Anterior cingulate cortex (tissue), 58 donors: ENCODE results near the gene SPRY4.
"Not testable (repeated sequence)": the region's sequence is repeated elsewhere in the genome, so short reads cannot be mapped to it uniquely, and the experiment has no call there.

ENCODE experiments used
- DNase-seq, 58 donors: peaks; one replicate each; lab custom pipeline; 2025; lab: John Stamatoyannopoulos, UW

The SPRY4 gene

DNA sequence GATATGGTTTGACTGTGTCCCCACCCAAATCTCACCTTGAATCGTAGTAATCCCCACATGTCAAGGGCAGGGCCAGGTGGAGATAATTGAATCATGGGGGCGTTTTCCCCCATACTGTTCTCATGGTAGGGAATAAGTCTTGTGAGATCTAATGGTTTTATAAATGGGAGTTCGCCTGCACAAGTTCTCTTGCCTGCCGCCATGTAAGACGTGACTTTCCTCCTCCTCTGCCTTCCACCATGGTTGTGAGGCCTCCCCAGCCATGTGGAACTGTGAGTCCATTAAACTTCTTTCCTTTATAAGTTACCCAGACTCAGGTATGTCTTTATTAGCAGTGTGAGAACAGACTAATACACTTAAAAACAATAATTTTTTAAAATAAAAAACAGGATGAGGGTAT is 52.2 kb downstream of the SPRY4 start:
- not testable (repeated sequence) for DNase-seq

DNA sequence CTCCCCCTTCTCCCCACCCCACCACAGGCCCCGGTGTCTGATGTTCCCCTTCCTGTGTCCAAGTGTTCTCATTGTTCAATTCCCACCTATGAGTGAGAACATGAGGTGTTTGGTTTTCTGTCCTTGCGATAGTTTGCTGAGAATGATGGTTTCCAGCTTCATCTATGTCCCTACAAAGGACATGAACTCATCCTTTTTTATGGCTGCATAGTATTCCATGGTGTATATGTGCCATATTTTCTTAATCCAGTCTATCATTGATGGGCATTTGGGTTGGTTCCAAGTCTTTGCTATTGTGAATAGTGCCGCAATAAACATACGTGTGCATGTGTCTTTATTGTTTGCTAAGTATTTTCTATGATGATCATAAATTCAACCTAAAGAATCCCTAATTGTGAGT is 60.7 kb downstream of the SPRY4 start:
- not testable (repeated sequence) for DNase-seq

DNA sequence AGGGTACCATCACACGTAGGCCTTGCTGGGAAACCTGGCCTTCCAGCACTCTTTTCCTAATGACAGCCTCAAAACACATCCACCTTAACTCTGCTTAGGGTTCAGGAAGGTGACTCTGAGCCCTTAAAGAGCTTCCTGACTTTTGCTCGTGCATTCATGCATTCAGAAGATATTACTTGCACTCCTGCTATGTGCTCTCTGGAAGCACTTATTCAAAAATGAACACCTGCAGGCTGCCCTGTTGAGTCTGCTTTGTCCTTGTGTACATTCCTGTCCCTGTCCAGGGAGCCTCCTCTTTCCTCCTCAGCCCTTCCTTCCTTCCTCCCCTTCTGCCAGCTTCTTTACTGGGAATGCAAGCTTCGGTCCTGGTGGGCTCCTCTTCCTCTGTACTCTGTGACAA is 61.5 kb downstream of the SPRY4 start:
- no peak for DNase-seq

DNA sequence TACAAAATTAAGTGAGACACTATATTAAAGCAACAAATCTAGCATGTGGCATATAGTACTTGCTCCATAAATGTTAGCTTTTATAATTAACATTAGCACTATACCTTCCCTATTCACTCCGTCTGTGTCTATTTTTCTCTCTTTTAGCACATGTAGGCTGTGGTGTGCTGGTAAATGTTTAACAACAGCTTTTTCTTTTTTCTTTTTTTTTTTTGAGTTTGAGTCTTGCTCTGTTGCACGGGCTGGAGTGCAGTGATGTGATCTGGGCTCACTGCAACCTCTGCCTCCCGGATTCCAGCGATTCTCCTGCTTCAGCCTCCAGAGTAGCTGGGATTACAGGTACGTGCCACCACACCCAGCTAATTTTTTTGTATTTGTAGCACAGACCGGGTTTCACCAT is 62.1 kb downstream of the SPRY4 start:
- DNase-seq = no peak
